Endothelial cell of umbilical vein (primary cell): ENCODE results near the gene DTD2. TPM values are rescaled to one million over a fixed set of nuclear protein-coding genes. Genes with fewer than 3 reads are reported as not detected.

Experiments used
- BruUV-seq: library from RNA; stranded (reverse); fragments of 400-500 nt; replicated peaks from 2 replicates; lab custom pipeline; 2021; lab: Mats Ljungman, UMichigan
- CTCF ChIA-PET: fragments of 300-600, 350-600 bp; sonication (Branson Sonifier 250); formaldehyde crosslinking; loops from one replicate; lab custom pipeline; 2021; ENCODE audit warnings: antibody characterized with exemption, inconsistent platforms; lab: Charles Lee
- POLR2A ChIA-PET: fragments of 300-600, 350-600 bp; sonication (Branson Sonifier 250); formaldehyde crosslinking; loops from one replicate; lab custom pipeline; 2021; ENCODE audit warnings: antibody characterized with exemption, inconsistent platforms; lab: Charles Lee
- DNase-seq: peaks from one replicate; pipeline ENCODE4 v3.0.0-alpha.2; 2011; ENCODE audit warnings: low read depth, low spot score
- FAIRE-seq: peaks from 2 replicates; lab custom pipeline; 2011; peaks lifted over from hg19 to GRCh38; lab: Jason Lieb, UNC
- H2AFZ ChIP-seq: 2 replicates; pipeline ENCODE4 v1.6.0; 2012; ENCODE audit warnings: low read depth, low read length, control low read depth, inconsistent platforms
- H3K27ac ChIP-seq: 2 replicates; pipeline ENCODE4 v1.5.1; 2011; ENCODE audit warnings: low read depth, mild to moderate bottlenecking, control low read depth, low read length, moderate library complexity; ENCODE audit not compliant: insufficient read depth
- H3K27me3 ChIP-seq, 2 experiments: 2 replicates each; pipeline versions ENCODE4 v1.6.0 to v1.6.1; 2011; ENCODE audit warnings: low read length in 2 of 2, mixed read lengths in 1 of 2; ENCODE audit not compliant: control insufficient read depth in 2 of 2, insufficient read depth in 2 of 2
- H3K36me3 ChIP-seq, 2 experiments: 2 replicates in 1 of 2; 3 replicates in 1 of 2; pipeline ENCODE4 v1.5.1; 2011; ENCODE audit warnings: low read length in 2 of 2, mild to moderate bottlenecking in 1 of 2, moderate library complexity in 1 of 2; ENCODE audit not compliant: control insufficient read depth in 2 of 2, insufficient read depth in 2 of 2; ENCODE audit errors: extremely low read depth in 1 of 2
- H3K4me1 ChIP-seq: 3 replicates; pipeline ENCODE4 v1.5.1; 2011; ENCODE audit warnings: mild to moderate bottlenecking, low read length; ENCODE audit not compliant: control insufficient read depth, insufficient read depth; ENCODE audit errors: extremely low read depth
- H3K4me2 ChIP-seq: 2 replicates; pipeline ENCODE4 v1.6.1; 2011; ENCODE audit warnings: low read length, control low read depth, mixed read lengths; ENCODE audit not compliant: insufficient read depth
- H3K4me3 ChIP-seq, 3 experiments: fragments of 200-600 bp in 1 of 3; sonication (generic), shearing (Covaris generic) in 1 of 3; replicated peaks in 1 of 3; 2 replicates each; pipeline ENCODE4 v1.5.1; 2011 to 2016; ENCODE audit warnings: control low read depth in 3 of 3, low read length in 3 of 3, mild to moderate bottlenecking in 2 of 3, inconsistent platforms in 1 of 3, low read depth in 1 of 3, moderate library complexity in 1 of 3; ENCODE audit not compliant: insufficient read depth in 1 of 3
- H3K79me2 ChIP-seq: 2 replicates; pipeline ENCODE4 v1.6.0; 2012; ENCODE audit warnings: low read length, inconsistent platforms; ENCODE audit not compliant: control insufficient read depth, insufficient read depth
- H3K9ac ChIP-seq: replicated peaks from 2 replicates; pipeline ENCODE3; 2011; ENCODE audit warnings: low read length, control low read depth; ENCODE audit not compliant: insufficient read depth; ENCODE audit errors: extremely low read depth
- H3K9me1 ChIP-seq: replicated peaks from 3 replicates; pipeline ENCODE4 v1.6.0; 2011; ENCODE audit warnings: mild to moderate bottlenecking, low read length; ENCODE audit not compliant: control insufficient read depth, insufficient read depth; ENCODE audit errors: extremely low read depth
- H3K9me3 ChIP-seq: replicated peaks from 2 replicates; pipeline ENCODE4 v1.5.1; 2012; ENCODE audit warnings: low read length, inconsistent platforms; ENCODE audit not compliant: control insufficient read depth, insufficient read depth
- H4K20me1 ChIP-seq: replicated peaks from 2 replicates; pipeline ENCODE3; 2011; ENCODE audit warnings: mild to moderate bottlenecking, low read length; ENCODE audit not compliant: control insufficient read depth, insufficient read depth; ENCODE audit errors: extremely low read depth
- EZH2 ChIP-seq: IDR thresholded peaks from 2 replicates; pipeline ENCODE4 v1.6.1; 2012; ENCODE audit warnings: borderline replicate concordance, low read depth, mild to moderate bottlenecking, moderate library complexity, low read length, inconsistent platforms; ENCODE audit not compliant: severe bottlenecking
- FOS ChIP-seq: IDR thresholded peaks from 2 replicates; pipeline ENCODE4 v1.6.1; 2011; ENCODE audit warnings: mild to moderate bottlenecking, low read length, moderate library complexity, borderline replicate concordance; ENCODE audit not compliant: insufficient read depth
- GATA2 ChIP-seq: IDR thresholded peaks from 2 replicates; pipeline ENCODE4 v1.7.0; 2011; ENCODE audit warnings: low read depth, mild to moderate bottlenecking, moderate library complexity, mixed read lengths, low read length; ENCODE audit not compliant: insufficient read length, insufficient read depth
- JUN ChIP-seq: IDR thresholded peaks from 2 replicates; pipeline ENCODE4 v1.6.1; 2011; ENCODE audit warnings: borderline replicate concordance, low read depth; ENCODE audit not compliant: insufficient read length, insufficient read depth
- MYC ChIP-seq: IDR thresholded peaks from one replicate; pipeline ENCODE4 v1.6.1; 2011; ENCODE audit warnings: mild to moderate bottlenecking, low read depth, low read length
- POLR2A ChIP-seq: IDR thresholded peaks from 2 replicates; pipeline ENCODE4 v1.6.1; 2012; ENCODE audit warnings: low read depth, mild to moderate bottlenecking, control low read depth, low read length
- POLR2AphosphoS5 ChIP-seq: IDR thresholded peaks from 2 replicates; pipeline ENCODE4 v1.6.1; 2012; ENCODE audit warnings: low read depth, mild to moderate bottlenecking, control low read depth, low read length, moderate library complexity; ENCODE audit not compliant: insufficient read depth
- dilution Hi-C: fragments of 300-500 bp; cut with MboI; formaldehyde crosslinking; loops from one replicate; pipeline ENCODE4 v1.15.0; 2019; ENCODE audit warnings: low sequenced_read_pairs; ENCODE audit not compliant: extremely low pct_ligation_motif_present
- intact Hi-C: fragments of 100-400 bp; cut with micrococcal nuclease; formaldehyde crosslinking; loops from one replicate; pipeline ENCODE4 v1.10.0; 2022
- polyA plus RNA-seq, 4 experiments: library from polyadenylated mRNA; depleted of rRNA in 3 of 4; stranded (reverse) in 3 of 4; unstranded in 1 of 4; fragments of >200 nt; gene quantifications; 2 replicates each; pipeline versions ENCODE4 v1.2.1 to v1.2.3, GENCODE V29; 2011 to 2012; ENCODE audit warnings: missing spikeins in 1 of 4
- total RNA-seq: library from RNA; stranded (reverse); gene quantifications from 2 replicates; pipeline ENCODE4 v1.2.3, GENCODE V29; 2021
- TF ChIP-seq, protein P1 (sequence below), 2 donors: IDR thresholded peaks; 1 replicate in 1 of 2; 2 replicates in 1 of 2; pipeline ENCODE4 v1.5.1; 2011; ENCODE audit warnings: low read length in 2 of 2, mild to moderate bottlenecking in 2 of 2, moderate library complexity in 2 of 2, control low read depth in 1 of 2, inconsistent platforms in 1 of 2, low read depth in 1 of 2; ENCODE audit not compliant: insufficient read depth in 1 of 2; ENCODE audit errors: extremely low read depth in 1 of 2
- TF ChIP-seq, protein P2 (sequence below): IDR thresholded peaks from 2 replicates; pipeline ENCODE4 v1.6.1; 2011; ENCODE audit not compliant: insufficient read depth, insufficient read length

The DTD2 gene
- total and polyA plus RNA-seq, 2 donors (not counting 3 experiments of a cell fraction or from before 2014, with no cell fraction given): 9.2 to 14.4 TPM

DNA sequence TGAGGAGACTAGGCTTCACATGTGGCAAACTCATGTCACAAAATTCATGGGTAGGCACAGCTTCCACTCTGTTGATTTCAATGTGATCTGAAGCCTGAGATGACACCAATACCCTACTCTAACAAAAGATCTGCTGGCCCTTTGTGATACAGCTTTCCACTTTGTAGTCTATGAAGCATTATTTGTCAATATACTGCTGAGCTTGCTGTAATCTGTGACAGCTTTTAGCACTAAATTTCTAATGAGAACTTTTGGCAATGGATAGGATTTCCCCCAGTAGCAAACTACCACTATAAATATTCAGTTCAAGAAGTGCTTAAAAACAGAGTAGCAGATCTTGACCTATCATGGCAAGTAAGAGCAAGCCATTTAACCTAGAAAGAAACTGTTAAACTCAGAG is 31.4 kb downstream of the DTD2 start:
- ChIA-PET POLR2A (no interaction called here), CTCF (interaction anchor here (0.6 kb wide), 1 partner anchor 32 kb away, joined by 3 read pairs; the partner anchor contains the start of gene DTD2)
- intact Hi-C loops (no loop called here), dilution Hi-C loops (no loop called here)
- Histone ChIP-seq H3K4me2 (no peak overlapping the region), H4K20me1 (no peaks in the 10 kb centered on the region), H3K4me1 (peaks cover under 1% of the 10 kb centered on the region), H3K27me3 (no peaks in the 10 kb centered on the region), H3K27ac (no peak overlapping the region), H3K9me1 (no peaks in the 10 kb centered on the region), H3K36me3 (no peaks in the 10 kb centered on the region), H2AFZ (no peak overlapping the region), H3K4me3 (no peak overlapping the region), H3K9me3 (no peaks in the 10 kb centered on the region), H3K79me2 (no peaks in the 10 kb centered on the region), H3K9ac (no peak overlapping the region)
- DNase-seq (no peak), FAIRE-seq (no peak)
- TF ChIP-seq POLR2A (no peak), JUN (no peak), FOS (no peak), EZH2 (no peak)
- no TSS peak for BruUV-seq

DNA sequence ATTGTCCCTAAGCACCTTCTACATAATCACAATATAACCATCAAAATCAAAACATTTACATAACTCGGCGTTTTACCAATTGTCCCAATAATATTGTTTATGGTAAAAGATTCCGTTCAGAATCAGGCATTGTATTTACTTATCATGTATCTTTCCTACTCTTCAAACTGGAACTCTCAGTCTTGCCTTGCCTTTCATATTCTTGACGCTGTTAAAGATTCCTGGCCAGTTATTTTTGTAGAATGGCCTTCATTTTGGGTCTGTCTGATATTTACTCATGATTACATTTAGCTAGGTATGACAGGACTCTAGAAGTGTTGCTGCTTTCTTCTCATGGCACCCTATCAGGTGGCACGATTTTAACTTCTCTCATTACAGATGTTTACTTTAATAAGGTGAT is 36.1 kb downstream of the DTD2 start:
- Histone ChIP-seq H3K27ac (no peak overlapping the region), H3K79me2 (peaks cover 20% of the 10 kb centered on the region), H3K9me1 (no peaks in the 10 kb centered on the region), H3K4me1 (peaks cover 13% of the 10 kb centered on the region), H4K20me1 (no peaks in the 10 kb centered on the region), H3K27me3 (no peaks in the 10 kb centered on the region), H3K9ac (no peak overlapping the region), H3K4me2 (peak overlapping the region; percentile 87), H3K36me3 (no peaks in the 10 kb centered on the region), H3K4me3 (no peak overlapping the region), H3K9me3 (no peaks in the 10 kb centered on the region), H2AFZ (peak overlapping the region; percentile 98)
- ChIA-PET POLR2A (interaction anchor here (1.6 kb wide), 1 partner anchor 36 kb away, joined by 15 read pairs; the partner anchor contains the start of gene DTD2), CTCF (interaction anchor here (2.2 kb wide), 1 partner anchor 29 kb away, joined by 15 read pairs; no protein-coding TSS in a partner anchor)
- BruUV-seq: no TSS peak
- TF ChIP-seq, protein P1, sequence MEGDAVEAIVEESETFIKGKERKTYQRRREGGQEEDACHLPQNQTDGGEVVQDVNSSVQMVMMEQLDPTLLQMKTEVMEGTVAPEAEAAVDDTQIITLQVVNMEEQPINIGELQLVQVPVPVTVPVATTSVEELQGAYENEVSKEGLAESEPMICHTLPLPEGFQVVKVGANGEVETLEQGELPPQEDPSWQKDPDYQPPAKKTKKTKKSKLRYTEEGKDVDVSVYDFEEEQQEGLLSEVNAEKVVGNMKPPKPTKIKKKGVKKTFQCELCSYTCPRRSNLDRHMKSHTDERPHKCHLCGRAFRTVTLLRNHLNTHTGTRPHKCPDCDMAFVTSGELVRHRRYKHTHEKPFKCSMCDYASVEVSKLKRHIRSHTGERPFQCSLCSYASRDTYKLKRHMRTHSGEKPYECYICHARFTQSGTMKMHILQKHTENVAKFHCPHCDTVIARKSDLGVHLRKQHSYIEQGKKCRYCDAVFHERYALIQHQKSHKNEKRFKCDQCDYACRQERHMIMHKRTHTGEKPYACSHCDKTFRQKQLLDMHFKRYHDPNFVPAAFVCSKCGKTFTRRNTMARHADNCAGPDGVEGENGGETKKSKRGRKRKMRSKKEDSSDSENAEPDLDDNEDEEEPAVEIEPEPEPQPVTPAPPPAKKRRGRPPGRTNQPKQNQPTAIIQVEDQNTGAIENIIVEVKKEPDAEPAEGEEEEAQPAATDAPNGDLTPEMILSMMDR (IDR thresholded peaks at IDR 0.05; ENCODE audit: extremely low read depth in 1 of 2, insufficient read depth in 1 of 2, low read depth in 1 of 2, low read length in 2 of 2): no peak
- TF ChIP-seq FOS (no peak), POLR2AphosphoS5 (no peak), POLR2A (no peak), JUN (no peak), MYC (no peak), GATA2 (no peak), EZH2 (no peak)
- TF ChIP-seq, protein P2, sequence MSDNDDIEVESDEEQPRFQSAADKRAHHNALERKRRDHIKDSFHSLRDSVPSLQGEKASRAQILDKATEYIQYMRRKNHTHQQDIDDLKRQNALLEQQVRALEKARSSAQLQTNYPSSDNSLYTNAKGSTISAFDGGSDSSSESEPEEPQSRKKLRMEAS: no peak
- DNase-seq: no peak
- dilution Hi-C loops: no loop called here
- intact Hi-C loops: loop anchor here (2.0 kb wide), 2 partner anchors 60 to 216 kb away; no protein-coding TSS in a partner anchor
- no peak for FAIRE-seq
